NCI-H2107 treated with DMSO at 0.1 percent for 48 hours (cell line): ENCODE data around the gene PSAPL1.

Experiments used
- DNase-seq: peaks from one replicate; lab custom pipeline; 2025; ENCODE audit not compliant: unreplicated experiment; lab: John Stamatoyannopoulos, UW

The PSAPL1 gene

DNA sequence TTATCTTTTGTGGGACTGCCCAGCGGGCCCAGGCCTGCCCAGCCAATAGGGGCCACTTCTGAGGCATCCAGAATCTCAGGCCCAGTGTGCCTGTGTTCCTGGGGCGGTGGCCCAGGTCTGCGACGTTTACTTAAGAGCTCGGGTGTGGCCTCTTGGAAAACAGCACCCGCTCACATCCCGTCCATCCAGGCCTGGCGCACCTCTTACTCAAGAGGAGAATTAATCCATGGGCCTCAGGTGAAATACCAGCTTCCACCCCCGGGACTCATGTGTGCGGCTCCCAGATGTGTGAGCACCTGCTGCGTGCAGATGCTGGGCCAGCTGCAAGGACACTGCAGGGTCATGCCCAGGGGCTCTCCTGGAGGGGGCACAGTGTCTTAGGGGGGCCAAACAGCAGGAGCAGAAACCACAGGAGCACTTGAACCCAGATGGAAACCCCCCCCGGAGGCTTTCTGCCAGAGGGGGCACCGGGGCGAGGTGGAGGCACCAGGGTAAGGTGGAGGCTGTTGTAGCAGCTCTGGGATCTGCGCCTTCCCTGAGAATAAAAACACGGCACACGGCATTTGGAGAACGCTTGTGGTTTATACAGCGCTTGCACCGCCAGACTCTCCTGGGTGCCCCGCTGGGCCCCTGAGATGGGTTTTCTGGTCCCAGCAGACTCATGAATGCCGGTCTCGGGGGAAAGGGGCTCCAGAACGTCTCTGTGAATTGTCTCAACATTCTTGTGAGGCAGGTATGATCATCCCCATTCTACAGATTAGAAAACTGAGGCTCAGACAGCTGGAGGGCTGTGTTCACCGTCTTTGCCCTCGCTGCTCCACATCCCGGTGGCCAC, 2.8 kb downstream of the PSAPL1 start:
- DNase-seq = no peak

DNA sequence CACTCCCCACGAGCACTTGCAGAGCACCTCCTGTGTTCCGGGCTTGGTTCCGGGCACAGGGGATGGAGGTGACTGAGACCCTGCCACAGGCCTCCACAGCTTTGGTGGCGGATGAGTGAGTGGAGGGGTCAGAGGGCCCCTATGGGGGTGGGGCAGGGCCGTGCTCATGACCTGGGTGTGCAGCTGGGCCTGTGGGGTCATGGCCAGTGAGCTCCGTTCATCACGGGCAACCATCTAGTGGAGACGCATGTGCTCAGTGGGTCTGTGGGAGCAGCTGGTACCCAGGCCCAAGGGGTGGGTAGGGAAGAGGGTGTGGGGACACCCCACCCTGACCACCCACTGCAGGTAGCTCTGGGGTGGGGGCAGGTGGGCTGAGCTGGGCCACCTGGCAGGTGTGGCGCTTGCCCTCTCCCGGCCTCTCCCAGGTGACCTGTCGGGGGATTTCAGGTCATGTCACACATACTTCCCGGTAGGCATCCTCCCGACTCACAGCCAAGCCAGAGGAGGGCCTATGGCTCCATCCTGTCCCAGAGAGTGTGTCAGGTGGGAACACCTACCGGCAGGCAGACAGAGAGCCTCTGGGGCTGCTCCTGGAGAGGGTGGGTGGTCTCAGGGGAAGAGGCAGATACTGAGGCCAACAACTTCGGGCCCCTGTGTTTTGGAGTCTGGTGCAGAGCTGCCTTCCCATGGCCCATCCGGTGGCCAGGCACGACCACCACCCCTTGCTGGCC, 3.6 kb downstream of the PSAPL1 start:
- DNase-seq = no peak

DNA sequence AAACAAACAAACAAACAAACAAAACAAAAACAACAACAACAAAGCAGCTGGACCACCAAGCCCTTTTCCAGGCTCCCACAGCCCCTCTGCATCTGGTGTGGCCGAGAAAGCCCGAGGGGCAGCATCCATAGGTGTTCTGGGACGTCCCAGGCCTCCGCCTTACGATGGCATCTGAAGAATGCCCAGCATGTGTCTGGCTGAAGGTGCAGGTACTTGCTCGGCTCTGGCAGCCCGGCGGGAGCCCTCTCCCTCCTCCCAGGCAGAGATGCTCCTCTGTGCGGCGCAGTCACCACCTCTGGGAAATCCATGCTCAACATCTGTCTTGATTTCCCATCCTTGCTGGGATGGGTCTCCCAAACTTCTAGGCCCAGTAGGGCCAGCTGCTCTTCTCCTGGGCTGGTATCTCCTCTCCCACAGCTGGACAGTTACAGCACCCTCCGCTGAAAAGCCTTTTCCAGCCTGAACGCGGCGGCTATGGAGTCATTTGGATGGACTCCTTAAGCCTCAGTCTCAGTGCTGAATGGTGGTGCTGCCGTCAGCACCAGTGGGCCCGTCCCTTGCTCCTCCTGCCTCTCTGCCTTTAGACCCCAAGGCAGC, 4.3 kb downstream of the PSAPL1 start:
- no peak for DNase-seq

DNA sequence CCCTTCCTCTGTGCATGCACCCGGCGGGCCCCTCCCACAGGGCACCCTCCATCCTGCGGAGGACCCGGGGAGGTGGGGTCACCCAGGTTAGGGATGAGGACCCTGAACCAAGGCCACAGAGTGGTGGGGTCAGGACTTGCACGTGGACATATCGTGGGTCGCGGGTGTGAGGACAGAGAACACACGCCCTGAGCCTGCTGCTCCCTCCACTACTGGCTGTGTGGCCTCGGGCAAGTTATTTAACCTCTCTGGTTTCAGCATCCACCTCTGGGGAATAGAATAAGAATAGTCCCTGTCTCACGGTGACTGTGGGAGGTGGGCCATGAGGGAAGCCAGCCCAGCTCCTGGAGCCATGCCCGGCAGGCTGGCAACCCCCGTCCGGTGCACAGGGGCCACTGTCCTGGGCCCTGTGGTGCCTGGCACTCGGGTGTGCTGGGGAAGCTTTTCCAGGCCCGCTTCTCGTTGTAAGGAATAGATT, 5.1 kb downstream of the PSAPL1 start:
- DNase-seq = no peak

DNA sequence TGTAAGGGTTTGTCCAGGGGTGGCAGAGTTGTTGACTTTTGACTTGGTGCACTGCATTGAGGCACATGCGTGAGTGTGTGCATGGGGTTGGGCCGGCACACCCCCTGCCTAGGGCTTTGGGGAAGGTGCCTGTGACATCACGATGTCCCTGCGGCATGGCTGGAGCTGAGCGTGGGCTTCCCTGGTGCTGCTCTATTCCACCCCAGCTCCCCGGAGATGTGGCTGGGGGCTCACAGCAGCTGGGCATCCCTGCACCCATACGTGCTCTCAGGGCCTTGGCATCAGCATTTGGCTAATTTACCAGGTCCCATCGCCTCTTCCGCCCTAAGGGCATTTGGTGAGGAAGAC, 5.7 kb downstream of the PSAPL1 start:
- no peak for DNase-seq

DNA sequence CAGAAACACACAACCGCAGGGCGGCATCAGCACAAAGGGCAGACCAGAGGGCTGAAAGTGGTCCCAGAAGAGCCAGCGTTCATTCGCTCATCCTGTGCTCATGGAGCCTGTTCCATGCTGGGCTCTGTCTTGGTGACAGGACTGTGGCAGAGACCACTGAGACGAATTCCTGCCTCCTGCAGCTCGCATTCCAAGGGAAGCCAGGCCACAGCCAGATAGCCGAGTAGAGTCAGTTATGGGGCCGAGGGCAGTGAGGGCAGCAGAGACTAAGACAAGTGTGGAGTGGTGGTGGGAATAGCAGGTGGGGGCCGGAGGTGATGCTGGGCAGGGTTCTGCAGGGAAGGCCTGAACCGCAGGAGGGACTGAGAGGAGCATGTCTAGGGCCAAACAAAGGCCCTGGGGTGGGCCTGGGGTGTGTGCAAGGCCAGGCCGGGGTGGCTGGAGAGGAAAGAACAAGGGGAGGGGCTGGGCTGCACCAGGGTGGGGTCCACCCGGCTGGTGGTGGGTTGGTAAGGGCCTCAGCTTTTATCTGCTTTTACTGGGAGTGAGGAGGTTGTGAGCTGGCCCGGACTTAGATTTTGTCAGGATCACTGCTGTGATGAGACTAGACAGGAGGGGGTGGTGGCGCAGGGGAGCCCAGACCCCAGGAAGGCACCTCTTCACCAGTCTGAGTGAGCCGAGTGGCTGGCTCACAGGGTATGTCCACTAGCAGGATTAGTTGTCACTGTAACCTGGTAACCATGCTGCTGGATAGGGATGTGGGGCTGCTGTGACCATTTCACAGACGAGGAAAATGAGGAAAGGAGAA, 6.3 kb downstream of the PSAPL1 start:
- DNase-seq = no peak

DNA sequence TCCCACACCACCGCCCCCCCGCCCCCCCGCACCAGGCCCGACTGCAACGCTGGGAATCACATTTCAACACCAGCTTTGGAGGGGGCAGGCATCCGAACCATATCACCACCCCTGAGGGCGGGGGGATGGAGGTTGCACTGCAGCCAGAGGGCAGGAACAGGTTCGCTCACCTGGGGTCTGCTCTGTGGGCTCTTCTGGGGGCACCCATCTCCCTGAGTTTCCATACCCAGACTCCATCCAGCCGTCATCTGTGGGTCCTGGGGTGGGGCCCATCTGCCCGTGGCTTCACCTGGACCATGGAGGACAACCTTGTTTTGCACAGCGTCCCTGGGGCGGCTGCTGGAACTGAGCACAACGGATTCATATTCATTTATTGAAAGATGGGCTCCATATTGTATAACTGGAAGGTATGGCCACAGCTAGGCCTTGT, 6.9 kb downstream of the PSAPL1 start:
- DNase-seq = no peak

DNA sequence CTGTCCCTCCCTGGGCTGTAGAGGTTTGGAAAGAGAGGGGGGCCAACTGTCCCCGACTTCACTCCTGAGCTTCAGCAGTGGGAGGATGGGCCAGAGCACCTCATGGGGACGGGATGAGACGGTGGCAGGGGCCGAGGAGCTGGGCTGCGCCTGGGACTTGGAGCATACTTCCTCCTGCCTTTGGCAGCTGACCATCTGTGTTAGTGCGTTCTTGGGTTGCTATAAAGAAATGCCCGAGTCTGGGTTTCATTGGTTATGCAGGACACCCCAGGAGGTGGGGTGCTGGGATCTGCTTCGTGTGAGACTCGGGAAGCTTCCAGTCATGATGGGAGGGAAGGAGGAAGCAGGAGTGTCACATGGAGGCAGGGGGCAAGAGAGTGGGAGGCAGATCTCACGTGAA, 7.4 kb downstream of the PSAPL1 start:
- no peak for DNase-seq

DNA sequence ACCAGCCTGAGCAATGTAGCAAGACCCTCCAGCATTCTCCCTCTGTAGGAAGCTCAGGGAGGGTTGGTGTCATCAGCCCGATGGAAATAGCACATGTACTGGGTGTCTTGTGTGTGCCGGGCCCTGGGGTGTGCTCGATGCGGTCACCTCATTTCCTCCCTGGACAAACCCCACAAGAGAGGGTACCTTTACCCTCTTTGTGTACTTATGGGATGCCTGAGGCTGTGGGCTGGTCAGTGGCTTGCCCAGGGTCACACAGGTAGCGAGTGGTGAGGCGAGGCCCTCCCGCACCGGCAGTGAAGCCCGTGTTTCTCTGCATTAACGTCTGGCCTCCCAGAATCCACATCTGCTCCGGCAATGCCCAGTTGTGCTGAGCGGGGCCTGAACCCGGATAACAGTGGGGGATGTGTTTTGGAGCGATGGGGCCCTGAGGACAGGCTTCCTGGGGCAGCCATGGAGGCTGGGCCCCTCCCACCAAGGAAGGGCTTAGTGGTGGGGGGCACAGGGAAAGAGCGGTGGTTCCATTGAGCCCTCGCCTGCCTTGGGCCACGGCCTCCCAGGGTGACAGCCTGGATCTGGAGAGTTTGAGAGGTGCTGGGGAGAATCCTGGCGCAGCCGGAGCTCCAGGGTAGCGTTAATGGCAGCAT, 8.1 kb downstream of the PSAPL1 start:
- no peak for DNase-seq

DNA sequence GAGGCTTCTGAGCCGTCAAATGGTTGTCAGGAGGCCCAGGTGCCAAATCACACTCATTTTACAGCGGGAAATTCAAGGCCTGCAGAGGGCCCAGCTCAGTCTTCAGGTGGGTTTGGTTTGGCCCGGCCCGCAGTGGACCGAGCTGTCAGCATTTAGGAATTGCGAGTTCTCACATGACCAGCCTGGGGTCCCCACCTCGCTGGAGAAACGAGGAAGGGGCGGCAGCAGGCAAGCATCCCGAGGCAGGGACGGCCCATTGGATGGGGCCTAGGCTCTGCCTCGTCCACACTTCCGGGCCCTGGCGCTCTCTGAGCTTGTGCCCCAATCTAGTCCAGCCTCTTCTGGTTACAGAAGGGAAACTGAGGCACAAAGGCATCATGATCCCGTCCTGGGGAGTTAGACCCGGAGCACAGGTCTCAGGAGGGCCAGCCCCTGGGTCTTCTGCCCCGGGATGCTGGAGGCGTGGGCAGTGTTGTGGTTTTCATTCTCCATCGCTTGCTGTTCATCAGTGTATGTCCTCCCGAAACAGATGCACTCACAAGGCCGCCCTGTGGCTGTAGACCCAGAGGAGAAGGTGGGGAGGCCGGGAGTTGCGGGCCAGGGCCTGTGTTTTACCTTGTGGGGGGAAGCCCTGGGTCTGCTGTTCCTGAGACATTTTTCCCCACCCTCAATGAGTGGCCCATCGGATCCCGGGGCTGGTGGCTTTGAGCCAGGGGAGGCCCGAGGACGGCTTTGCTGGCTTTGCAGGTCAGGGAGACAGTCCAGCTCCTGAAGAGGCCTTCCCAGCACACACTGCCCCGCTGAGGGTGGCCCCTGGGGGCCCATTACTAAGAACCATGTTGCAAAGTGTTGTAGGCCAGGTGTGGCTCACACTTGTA, 8.9 kb downstream of the PSAPL1 start:
- DNase-seq = no peak

DNA sequence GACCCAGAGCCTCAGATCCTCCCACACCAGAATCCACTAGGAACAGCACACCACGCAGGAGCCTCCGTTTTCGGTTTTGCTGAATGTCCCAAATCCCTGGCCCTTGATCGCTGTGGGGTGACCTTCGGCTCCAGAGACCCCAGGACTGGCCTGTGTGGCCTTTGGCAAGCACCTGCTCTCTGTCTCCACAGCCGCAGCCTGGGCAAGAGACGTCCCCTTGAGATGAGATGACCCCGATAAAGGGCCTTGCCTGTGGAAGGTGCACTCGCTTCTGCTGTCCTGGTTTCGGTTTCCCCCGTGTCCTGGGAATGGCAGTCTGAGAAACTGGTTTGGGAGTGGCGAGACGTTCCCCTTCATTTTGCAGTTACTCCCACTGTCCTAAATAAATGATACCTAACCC, 9.6 kb downstream of the PSAPL1 start:
- DNase-seq = no peak

DNA sequence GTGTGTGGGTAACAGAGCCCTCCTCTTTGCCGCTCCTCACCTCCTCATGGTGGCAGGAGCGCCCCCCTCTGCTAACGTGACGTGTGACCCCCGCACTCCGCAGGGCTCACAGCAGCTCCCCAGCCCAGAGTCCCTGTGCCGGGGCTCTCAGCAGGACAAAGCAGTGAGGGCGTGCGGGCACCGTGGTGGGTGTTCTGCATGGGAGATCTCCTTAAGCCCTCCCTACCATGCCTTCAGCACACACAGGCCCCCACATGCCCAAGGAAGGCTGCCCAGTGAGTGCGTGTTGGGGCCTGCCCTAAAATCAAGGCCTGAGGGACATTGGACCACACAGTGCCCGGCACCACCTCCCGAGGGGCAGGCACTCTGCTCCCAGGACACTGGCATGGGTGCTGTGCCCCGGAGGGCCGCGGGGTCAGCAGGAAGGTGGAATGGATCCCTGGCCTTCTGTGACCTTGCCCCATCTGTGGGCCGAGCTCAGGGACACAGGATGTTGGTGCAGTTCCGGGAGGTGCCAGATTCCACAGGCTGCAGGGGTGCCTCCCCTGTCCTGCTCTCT, 10.1 kb downstream of the PSAPL1 start:
- DNase-seq = no peak

DNA sequence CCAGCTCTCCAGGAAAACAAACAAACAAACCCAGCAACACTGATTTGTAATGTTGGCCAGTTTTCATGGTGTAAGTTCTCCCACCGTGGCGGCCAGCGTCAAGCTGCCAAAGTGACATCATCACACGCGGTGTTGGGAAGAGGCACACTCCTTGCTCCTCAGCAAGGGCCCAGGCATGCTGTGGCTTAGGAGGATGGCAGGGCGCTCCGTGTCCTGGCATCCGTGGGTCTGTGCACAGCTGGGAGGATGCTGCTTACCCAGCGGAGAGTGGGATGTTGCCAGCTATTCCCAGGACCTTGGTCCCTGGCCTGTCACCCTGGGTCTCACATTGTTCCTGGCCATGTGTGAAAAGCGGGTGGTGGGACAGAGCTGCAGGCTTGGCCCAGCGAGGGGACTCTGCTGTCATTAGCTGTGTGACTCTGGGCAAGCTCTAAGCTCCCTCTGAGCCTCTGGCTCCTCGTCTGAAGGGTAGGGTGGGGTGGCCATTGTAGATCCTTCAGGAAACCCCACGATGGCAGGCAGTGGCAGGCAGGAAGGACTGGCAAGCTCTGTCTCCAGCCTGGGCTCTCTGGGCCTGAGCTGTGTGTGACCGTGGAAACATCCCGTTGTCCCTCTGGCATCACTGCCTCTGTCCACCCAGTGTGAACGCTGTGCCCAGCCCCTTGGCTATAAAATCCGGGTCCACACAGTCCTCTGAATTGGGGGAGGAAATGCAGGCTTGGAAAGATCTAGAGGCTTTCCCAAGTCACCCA, 10.8 kb downstream of the PSAPL1 start:
- no peak for DNase-seq

DNA sequence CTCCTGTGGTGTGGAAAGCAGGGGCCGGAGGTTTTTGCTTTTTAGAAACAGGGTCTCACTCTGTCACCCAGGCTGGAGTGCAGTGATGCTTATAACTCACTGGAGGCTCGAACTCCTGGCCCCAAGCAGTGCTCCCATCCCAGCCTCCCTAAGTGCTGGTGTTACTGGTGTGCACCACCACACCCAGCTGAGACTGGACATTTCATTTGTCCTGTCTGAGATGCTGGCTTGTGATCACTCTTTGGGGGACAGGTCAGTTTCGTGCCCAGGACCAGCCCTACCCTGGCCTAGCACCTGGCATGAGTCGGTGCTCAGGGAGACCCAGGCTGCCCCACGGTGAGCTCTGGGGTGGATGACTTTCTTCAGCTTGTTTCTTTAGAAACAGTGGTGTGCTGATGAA, 11.3 kb downstream of the PSAPL1 start:
- no peak for DNase-seq

DNA sequence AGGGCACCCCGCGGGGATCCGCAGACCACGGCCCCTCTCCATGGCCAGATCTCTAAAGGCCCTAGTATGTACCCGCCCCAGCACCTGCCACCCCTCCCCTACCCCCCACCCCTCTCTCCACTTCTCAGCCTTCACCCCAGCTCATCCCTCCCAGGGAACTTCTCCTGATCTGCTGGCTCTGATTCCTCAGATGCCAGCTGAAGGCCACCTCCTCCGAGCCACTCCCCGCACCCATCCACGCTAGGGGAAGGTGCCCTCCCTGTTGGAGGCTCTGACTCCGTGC, 11.9 kb downstream of the PSAPL1 start:
- DNase-seq = no peak

DNA sequence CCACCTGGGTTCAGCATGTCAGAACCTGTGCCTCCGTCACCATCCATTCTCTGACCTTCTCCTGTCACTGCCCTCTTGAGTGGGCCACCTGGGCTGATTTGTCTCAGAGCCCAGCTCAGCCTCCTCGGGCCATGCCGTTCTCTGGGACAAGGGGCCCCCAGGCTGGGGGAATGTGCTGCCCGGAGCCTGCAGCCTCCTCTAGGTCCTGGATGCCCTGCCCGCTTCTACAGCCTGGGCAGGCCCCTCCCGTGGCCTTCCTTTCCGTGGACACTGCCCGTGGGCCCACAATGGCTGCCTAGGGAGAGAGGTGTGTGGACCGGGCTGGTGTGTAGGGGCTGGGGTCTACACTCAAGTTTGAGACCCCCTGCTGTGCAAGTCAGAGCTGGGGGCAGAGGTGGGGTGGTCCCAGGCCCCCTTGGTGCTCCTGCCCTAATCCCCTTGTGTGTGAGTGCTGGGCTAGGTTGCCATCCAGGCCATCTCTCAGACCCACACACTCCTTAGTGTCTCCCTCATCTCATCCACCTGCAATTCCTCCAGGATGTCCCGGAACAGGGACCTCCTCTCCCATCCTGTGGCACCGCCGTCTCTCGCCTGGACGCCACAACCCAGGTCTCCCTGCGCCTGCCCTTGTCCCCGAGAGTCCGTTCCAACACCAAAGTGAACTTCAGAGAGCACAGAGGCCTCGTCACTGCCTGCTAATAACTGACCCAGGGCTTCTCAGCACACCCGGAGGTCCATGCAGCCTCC, 12.4 kb downstream of the PSAPL1 start:
- no peak for DNase-seq

DNA sequence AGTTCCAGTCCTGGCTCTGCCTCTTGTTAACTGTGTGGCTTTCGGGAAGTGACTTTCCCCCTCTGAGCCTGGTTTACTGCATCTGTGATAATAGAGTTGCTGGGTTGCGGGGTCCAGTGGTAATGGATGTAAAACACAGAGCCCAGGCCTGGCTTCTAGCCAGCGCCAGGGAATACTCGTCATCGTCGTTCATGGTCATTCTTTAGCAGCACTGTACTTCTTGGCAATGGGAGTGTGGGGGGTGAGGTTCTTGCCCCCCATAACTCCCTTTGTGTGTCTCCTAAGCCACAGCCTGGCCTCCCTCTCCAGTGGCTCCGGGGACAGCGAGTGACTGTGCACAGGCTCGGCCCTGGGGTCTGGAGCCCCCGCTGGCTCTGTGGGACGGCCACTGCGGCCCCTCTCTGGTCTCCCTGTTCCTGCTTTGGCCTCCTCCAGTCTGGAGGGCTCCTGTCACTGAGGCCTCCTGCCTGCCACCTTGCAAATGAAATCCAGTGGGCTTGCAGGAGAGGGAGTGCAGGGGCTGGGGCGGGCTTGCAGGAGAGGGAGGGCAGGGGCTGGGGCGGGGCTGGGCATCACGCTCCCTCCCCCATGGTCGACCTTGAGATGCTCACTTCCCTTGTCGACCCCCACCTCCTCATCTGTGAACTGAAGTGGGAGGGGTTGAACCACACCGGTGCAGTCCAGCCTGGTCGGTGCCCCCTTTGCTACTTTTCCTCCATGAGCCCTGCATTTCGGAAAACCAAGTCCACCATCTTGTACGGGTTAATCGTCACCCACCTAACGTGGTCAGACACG, 13.2 kb downstream of the PSAPL1 start:
- DNase-seq = no peak

DNA sequence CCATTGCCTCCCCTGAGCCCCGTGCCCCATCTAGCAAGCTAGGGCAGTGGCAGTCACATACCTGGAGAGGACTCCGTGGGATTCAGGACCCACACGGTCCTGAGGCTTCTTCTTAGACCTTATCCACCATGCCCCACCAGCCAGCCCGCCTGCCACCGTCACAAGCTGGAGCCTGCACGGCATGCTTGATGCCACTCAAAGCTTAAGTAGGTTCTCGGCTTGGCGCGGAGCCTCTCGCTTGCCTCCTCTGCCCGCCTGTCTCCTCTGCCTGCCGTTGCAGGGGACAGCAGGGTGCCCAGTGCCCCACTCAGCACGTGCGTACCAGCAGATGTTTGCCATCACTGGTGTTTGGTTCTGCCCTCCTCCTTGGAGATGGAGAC, 14.1 kb downstream of the PSAPL1 start:
- DNase-seq = no peak
